Astrocyte (in vitro differentiated cells and primary cell): ENCODE results near the gene PCDH17. TPM values are rescaled to one million over a fixed set of nuclear protein-coding genes. Genes with fewer than 3 reads are reported as not detected.

Experiments used
- DNase-seq: peaks from one replicate; pipeline ENCODE4 v3.0.0-alpha.2; 2010; ENCODE audit warnings: low read depth
- FAIRE-seq: peaks from 2 replicates; lab custom pipeline; 2011; peaks lifted over from hg19 to GRCh38; lab: Jason Lieb, UNC
- H2AFZ ChIP-seq: 2 replicates; pipeline ENCODE4 v1.6.0; 2012; ENCODE audit warnings: low read depth, low read length, inconsistent platforms
- H3K27ac ChIP-seq: 2 replicates; pipeline ENCODE4 v1.5.1; 2011; ENCODE audit warnings: low read depth, low read length, inconsistent platforms
- H3K27me3 ChIP-seq: 2 replicates; pipeline ENCODE4 v1.6.0; 2011; ENCODE audit warnings: low read length, inconsistent platforms; ENCODE audit not compliant: insufficient read depth
- H3K36me3 ChIP-seq: 2 replicates; pipeline ENCODE4 v1.5.1; 2011; ENCODE audit warnings: low read length, inconsistent platforms; ENCODE audit not compliant: insufficient read depth
- H3K4me1 ChIP-seq: 2 replicates; pipeline ENCODE4 v1.5.1; 2011; ENCODE audit warnings: low read length, inconsistent platforms; ENCODE audit not compliant: insufficient read depth
- H3K4me2 ChIP-seq: 2 replicates; pipeline ENCODE4 v1.6.0; 2012; ENCODE audit warnings: low read length, inconsistent platforms
- H3K4me3 ChIP-seq: 2 replicates; pipeline ENCODE4 v1.5.1; 2011; ENCODE audit warnings: low read depth, mild to moderate bottlenecking, low read length, inconsistent platforms; ENCODE audit not compliant: insufficient read depth
- H3K79me2 ChIP-seq: 2 replicates; pipeline ENCODE4 v1.6.0; 2012; ENCODE audit warnings: mild to moderate bottlenecking, low read length, inconsistent platforms; ENCODE audit not compliant: insufficient read depth
- H3K9ac ChIP-seq: 2 replicates; pipeline ENCODE4 v1.6.0; 2012; ENCODE audit warnings: mild to moderate bottlenecking, low read length, inconsistent platforms
- H3K9me3 ChIP-seq: 2 replicates; pipeline ENCODE4 v1.5.1; 2012; ENCODE audit warnings: low read depth, mild to moderate bottlenecking, low read length, inconsistent platforms; ENCODE audit not compliant: insufficient read depth
- H4K20me1 ChIP-seq: 2 replicates; pipeline ENCODE4 v1.6.0; 2012; ENCODE audit warnings: low read length, inconsistent platforms; ENCODE audit not compliant: insufficient read depth
- H3K27ac Mint-ChIP-seq: one replicate; pipeline ENCODE4 v1.8.0; 2021; ENCODE audit warnings: mild to moderate bottlenecking, mixed read lengths; ENCODE audit not compliant: unreplicated experiment
- H3K27me3 Mint-ChIP-seq: one replicate; pipeline ENCODE4 v1.8.0; 2021; ENCODE audit warnings: low read depth, mixed read lengths; ENCODE audit not compliant: unreplicated experiment
- H3K36me3 Mint-ChIP-seq: one replicate; pipeline ENCODE4 v1.8.0; 2021; ENCODE audit warnings: low read depth, mixed read lengths; ENCODE audit not compliant: unreplicated experiment
- H3K4me1 Mint-ChIP-seq: one replicate; pipeline ENCODE4 v1.8.0; 2021; ENCODE audit warnings: low read depth, mixed read lengths; ENCODE audit not compliant: unreplicated experiment
- H3K4me3 Mint-ChIP-seq: one replicate; pipeline ENCODE4 v1.8.0; 2021; ENCODE audit warnings: mild to moderate bottlenecking, moderate library complexity, mixed read lengths; ENCODE audit not compliant: unreplicated experiment
- H3K9me3 Mint-ChIP-seq: one replicate; pipeline ENCODE4 v1.8.0; 2021; ENCODE audit warnings: mild to moderate bottlenecking, mixed read lengths; ENCODE audit not compliant: unreplicated experiment
- CTCF ChIP-seq: IDR thresholded peaks from 2 replicates; pipeline ENCODE4 v1.5.1; 2011; ENCODE audit warnings: low read depth, mild to moderate bottlenecking, inconsistent platforms, low read length, moderate library complexity; ENCODE audit not compliant: insufficient read depth
- EZH2 ChIP-seq: IDR thresholded peaks from 2 replicates; pipeline ENCODE4 v1.6.1; 2012; ENCODE audit warnings: mild to moderate bottlenecking, low read length, inconsistent platforms; ENCODE audit not compliant: insufficient read depth
- total RNA-seq: library from RNA; stranded (reverse); gene quantifications from 2 replicates; pipeline ENCODE4 v1.2.1, GENCODE V29; 2021

Gene PCDH17
- total RNA-seq, 1 donor from 2014 or later = 2.1 TPM

GRCh38 chr13:57763689-57764088 lies 132.1 kb downstream of the PCDH17 start:
- Histone ChIP-seq H3K27ac (no peak overlapping the region), H3K9ac (no peak overlapping the region), H2AFZ (no peak overlapping the region), H3K4me1 (no peaks in the 10 kb centered on the region), H3K79me2 (no peaks in the 10 kb centered on the region), H3K36me3 (no peaks in the 10 kb centered on the region), H3K4me2 (no peak overlapping the region), H3K27me3 (no peaks in the 10 kb centered on the region), H4K20me1 (no peaks in the 10 kb centered on the region), H3K9me3 (no peaks in the 10 kb centered on the region), H3K4me3 (no peak overlapping the region)
- H3K4me3 Mint-ChIP-seq = no peak overlapping the region
- H3K27ac Mint-ChIP-seq = no peak overlapping the region
- H3K36me3 Mint-ChIP-seq = no peaks in the 10 kb centered on the region
- H3K9me3 Mint-ChIP-seq = no peaks in the 10 kb centered on the region
- H3K4me1 Mint-ChIP-seq = no peaks in the 10 kb centered on the region
- no peaks in the 10 kb centered on the region for H3K27me3 Mint-ChIP-seq
- DNase-seq = no peak
- FAIRE-seq = no peak
- TF ChIP-seq EZH2 (no peak), CTCF (no peak)
